ENCODE measurements around the gene FNDC3A.

Gene FNDC3A

DNA sequence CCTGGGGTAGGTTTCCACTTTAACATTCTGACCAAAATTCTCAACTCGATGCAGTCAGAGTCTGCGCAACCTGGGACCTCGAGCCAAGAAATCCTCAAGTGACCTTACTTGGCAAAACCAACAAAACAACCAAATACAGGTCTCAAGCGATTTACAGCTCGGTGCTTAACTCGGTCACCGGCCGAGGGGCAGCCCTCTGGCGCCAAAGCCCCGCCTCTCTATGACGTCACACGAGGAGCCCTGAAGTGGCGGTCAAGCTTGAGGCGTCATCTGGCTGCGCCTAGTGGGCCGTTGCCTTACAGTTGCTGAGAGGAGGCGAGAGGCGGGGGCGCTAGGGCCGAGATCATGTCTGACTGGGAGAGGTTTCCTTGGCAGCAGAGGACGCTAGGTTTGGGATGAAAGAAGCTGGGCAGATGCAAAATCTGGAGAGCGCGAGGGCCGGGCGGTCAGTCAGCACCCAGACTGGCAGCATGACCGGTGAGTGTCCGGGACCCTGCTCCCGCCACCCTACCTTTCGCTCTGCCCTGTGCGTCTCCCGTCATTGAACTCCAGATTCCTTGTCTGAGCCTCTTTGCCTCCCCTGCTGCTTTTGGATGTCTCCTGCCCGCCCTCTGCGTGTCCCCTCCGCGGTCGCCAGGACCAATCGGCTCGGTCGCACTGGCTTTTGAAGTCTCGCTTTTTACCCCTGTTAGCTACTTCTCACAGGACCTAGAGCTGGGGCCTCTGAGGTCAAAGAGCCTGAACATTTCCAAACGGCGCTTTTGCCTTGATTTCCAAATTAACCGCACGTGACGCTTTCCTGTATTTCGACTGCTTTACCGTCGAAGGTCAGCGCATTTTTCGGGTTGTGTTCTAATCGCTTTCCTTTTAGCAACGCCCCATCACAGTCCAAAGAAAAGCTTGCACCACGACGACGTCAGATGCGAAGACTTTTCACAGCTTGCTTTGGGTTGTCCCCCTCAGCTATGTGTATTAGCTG is 272.2 kb downstream of the FNDC3A start, which contains the start of gene CDADC1:
TSS of gene CDADC1 (plus strand) at position 283 of the 979 bp plus-strand sequence. CDS start at position 396, 113 bp downstream.
- no peak within 1 kb of the TSS for H2BK15ac ChIP-seq (ENCODE audit: low read depth, poor library complexity, severe bottlenecking)
- H2AK5ac ChIP-seq (ENCODE audit: low read length, severe bottlenecking) = no peak within 1 kb of the TSS
- peak within 1 kb of the TSS in 1 of 2 experiments; percentile 37 for H3K4ac ChIP-seq (ENCODE audit: low read depth in 1 of 2, low read length in 2 of 2)
- H3K4me2 ChIP-seq (ENCODE audit: low read length, poor library complexity, severe bottlenecking) = peak within 1 kb of the TSS; percentile 82
- H3K14ac ChIP-seq (ENCODE audit: low read length in 2 of 2) = peak within 1 kb of the TSS in 1 of 2 experiments; percentile 69
- H3K79me1 ChIP-seq (replicated peaks; ENCODE audit: low read length, poor library complexity, severe bottlenecking) = peaks cover 12% of the 10 kb centered on the region
- H2BK5ac ChIP-seq (ENCODE audit: low read depth, low read length, poor library complexity, severe bottlenecking) = no peak within 1 kb of the TSS
- under 1% methylated on average over 55 of the region's 56 CpGs for WGBS
- peak within 1 kb of the TSS; percentile 6 for H4K91ac ChIP-seq (ENCODE audit: low read length)
- no peaks in the 10 kb centered on the region for H3K4me1 ChIP-seq (ENCODE audit: control insufficient read depth, insufficient read depth, low read depth, low read length)
- peaks cover 0 to 16% of the 10 kb centered on the region in 2 experiments for H3K36me3 ChIP-seq (ENCODE audit: control insufficient read depth in 1 of 2, insufficient read depth in 2 of 2, low read depth in 1 of 2, low read length in 2 of 2)
- peak; percentile 97 for DNase-seq
- H3K9me3 ChIP-seq (ENCODE audit: control insufficient read depth, low read length) = no peaks in the 10 kb centered on the region
- peak within 1 kb of the TSS in 1 of 2 experiments; percentile 89 for H3K18ac ChIP-seq (ENCODE audit: low read depth in 1 of 2, low read length in 2 of 2)
- H4K8ac ChIP-seq (ENCODE audit: low read length) = peak within 1 kb of the TSS; percentile 50
- H2AFZ ChIP-seq (ENCODE audit: low read depth, low read length) = peak within 1 kb of the TSS; percentile 95
- peak within 1 kb of the TSS in 1 of 2 experiments; percentile 34 for H3K23ac ChIP-seq (ENCODE audit: low read length in 2 of 2)
- H3K9ac ChIP-seq (ENCODE audit: low read length) = peak within 1 kb of the TSS; percentile 98
- peak within 1 kb of the TSS; percentile 81 to 99 for H3K4me3 ChIP-seq (ENCODE audit: insufficient read depth in 1 of 2, low read depth in 1 of 2, low read length in 2 of 2)
- peak within 1 kb of the TSS in 1 of 2 experiments; percentile 6 for H2BK12ac ChIP-seq (ENCODE audit: low read length in 2 of 2)
- no peak within 1 kb of the TSS for H2BK120ac ChIP-seq (ENCODE audit: low read depth, low read length)
- peak within 1 kb of the TSS; percentile 43 for H3K27ac ChIP-seq (ENCODE audit: low read length, poor library complexity, severe bottlenecking)
- peaks cover 3 to 13% of the 10 kb centered on the region in 2 experiments for H3K27me3 ChIP-seq (ENCODE audit: control insufficient read depth in 1 of 2, insufficient read depth in 1 of 2, low read length in 2 of 2)

GRCh38 chr13:49248622-49249002 is 272.9 kb downstream of the FNDC3A start:
- Histone ChIP-seq H2AFZ (ENCODE audit: low read depth, low read length) (peak overlapping the region; percentile 95), H4K8ac (ENCODE audit: low read length) (no peak overlapping the region), H3K18ac (ENCODE audit: low read depth in 1 of 2, low read length in 2 of 2) (no peak overlapping the region)

DNA sequence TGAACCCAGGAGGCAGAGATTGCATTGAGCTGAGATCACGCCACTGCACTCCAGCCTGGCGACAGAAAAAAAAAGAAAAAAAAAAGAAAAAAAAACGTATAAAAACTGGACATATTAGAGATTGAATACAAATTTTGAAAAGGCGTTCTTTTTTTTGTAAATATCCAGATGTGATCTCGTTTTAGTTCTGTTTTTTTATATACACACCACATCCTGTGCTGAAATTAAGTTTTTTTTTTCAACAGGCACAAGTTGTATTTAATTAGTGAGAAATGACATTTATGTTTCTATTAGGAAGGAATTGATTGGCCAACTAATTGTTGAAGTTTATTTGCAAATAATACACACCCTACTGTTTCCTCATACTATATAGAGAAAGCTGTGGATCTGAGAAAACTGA is 275.6 kb downstream of the FNDC3A start:
- H3K27ac ChIP-seq (ENCODE audit: low read length, poor library complexity, severe bottlenecking) = no peak overlapping the region
- no peak overlapping the region for H2BK5ac ChIP-seq (ENCODE audit: low read depth, low read length, poor library complexity, severe bottlenecking)
- H3K23ac ChIP-seq (ENCODE audit: low read length in 2 of 2) = no peak overlapping the region
- no peak overlapping the region for H3K4me2 ChIP-seq (ENCODE audit: low read length, poor library complexity, severe bottlenecking)
- H3K27me3 ChIP-seq (ENCODE audit: control insufficient read depth in 1 of 2, insufficient read depth in 1 of 2, low read length in 2 of 2) = no peaks in the 10 kb centered on the region
- H3K36me3 ChIP-seq (ENCODE audit: control insufficient read depth in 1 of 2, insufficient read depth in 2 of 2, low read depth in 1 of 2, low read length in 2 of 2) = peaks cover 3 to 41% of the 10 kb centered on the region in 2 experiments
- H2AK5ac ChIP-seq (ENCODE audit: low read length, severe bottlenecking) = no peak overlapping the region
- no peak overlapping the region for H2AFZ ChIP-seq (ENCODE audit: low read depth, low read length)
- H4K91ac ChIP-seq (ENCODE audit: low read length) = no peak overlapping the region
- DNase-seq = no peak
- no peak overlapping the region for H3K4ac ChIP-seq (ENCODE audit: low read depth in 1 of 2, low read length in 2 of 2)
- no peak overlapping the region for H3K18ac ChIP-seq (ENCODE audit: low read depth in 1 of 2, low read length in 2 of 2)
- H3K79me1 ChIP-seq (replicated peaks; ENCODE audit: low read length, poor library complexity, severe bottlenecking) = peaks cover 15% of the 10 kb centered on the region
- H3K4me1 ChIP-seq (ENCODE audit: control insufficient read depth, insufficient read depth, low read depth, low read length) = no peaks in the 10 kb centered on the region
- no peak overlapping the region for H3K14ac ChIP-seq (ENCODE audit: low read length in 2 of 2)
- no peak overlapping the region for H3K9ac ChIP-seq (ENCODE audit: low read length)
- H2BK12ac ChIP-seq (ENCODE audit: low read length in 2 of 2) = no peak overlapping the region
- no peak overlapping the region for H4K8ac ChIP-seq (ENCODE audit: low read length)
- H2BK15ac ChIP-seq (ENCODE audit: low read depth, poor library complexity, severe bottlenecking) = no peak overlapping the region
- no peak overlapping the region for H2BK120ac ChIP-seq (ENCODE audit: low read depth, low read length)
- 88% methylated on average over 5 of the region's 5 CpGs for WGBS
- no peak overlapping the region for H3K4me3 ChIP-seq (ENCODE audit: insufficient read depth in 1 of 2, low read depth in 1 of 2, low read length in 2 of 2)
- no peaks in the 10 kb centered on the region for H3K9me3 ChIP-seq (ENCODE audit: control insufficient read depth, low read length)

More at GRCh38 chr13:49248622-49249002, 272.9 kb downstream of the FNDC3A start:
- peak overlapping the region; percentile 98 for H3K9ac ChIP-seq (ENCODE audit: low read length)
- H2BK120ac ChIP-seq (ENCODE audit: low read depth, low read length) = no peak overlapping the region
- H3K4ac ChIP-seq (ENCODE audit: low read depth in 1 of 2, low read length in 2 of 2) = no peak overlapping the region
- peak overlapping the region; percentile 81 to 99 for H3K4me3 ChIP-seq (ENCODE audit: insufficient read depth in 1 of 2, low read depth in 1 of 2, low read length in 2 of 2)
- WGBS = 22% methylated on average over 6 of the region's 6 CpGs
- no peak overlapping the region for H2BK12ac ChIP-seq (ENCODE audit: low read length in 2 of 2)
- peak overlapping the region in 1 of 2 experiments; percentile 34 for H3K23ac ChIP-seq (ENCODE audit: low read length in 2 of 2)
- no peak overlapping the region for H2AK5ac ChIP-seq (ENCODE audit: low read length, severe bottlenecking)
- no peak overlapping the region for H2BK15ac ChIP-seq (ENCODE audit: low read depth, poor library complexity, severe bottlenecking)
- H3K14ac ChIP-seq (ENCODE audit: low read length in 2 of 2) = no peak overlapping the region
- no peak overlapping the region for H2BK5ac ChIP-seq (ENCODE audit: low read depth, low read length, poor library complexity, severe bottlenecking)
- H3K79me1 ChIP-seq (replicated peaks; ENCODE audit: low read length, poor library complexity, severe bottlenecking) = peaks cover 13% of the 10 kb centered on the region
- H3K9me3 ChIP-seq (ENCODE audit: control insufficient read depth, low read length) = no peaks in the 10 kb centered on the region
- DNase-seq = no peak
- no peak overlapping the region for H3K27ac ChIP-seq (ENCODE audit: low read length, poor library complexity, severe bottlenecking)
- H3K4me1 ChIP-seq (ENCODE audit: control insufficient read depth, insufficient read depth, low read depth, low read length) = no peaks in the 10 kb centered on the region
- peaks cover under 1 to 10% of the 10 kb centered on the region in 2 experiments for H3K27me3 ChIP-seq (ENCODE audit: control insufficient read depth in 1 of 2, insufficient read depth in 1 of 2, low read length in 2 of 2)
- peak overlapping the region; percentile 82 for H3K4me2 ChIP-seq (ENCODE audit: low read length, poor library complexity, severe bottlenecking)
- H3K36me3 ChIP-seq (ENCODE audit: control insufficient read depth in 1 of 2, insufficient read depth in 2 of 2, low read depth in 1 of 2, low read length in 2 of 2) = peaks cover 0 to 17% of the 10 kb centered on the region in 2 experiments
- no peak overlapping the region for H4K91ac ChIP-seq (ENCODE audit: low read length)

- Histone ChIP-seq H3K4me2 (ENCODE audit: low read length, poor library complexity, severe bottlenecking) (no peak overlapping the region), H4K91ac (ENCODE audit: low read length) (no peak overlapping the region), H2BK120ac (ENCODE audit: low read depth, low read length) (no peak overlapping the region), H2BK12ac (ENCODE audit: low read length in 2 of 2) (no peak overlapping the region), H3K18ac (ENCODE audit: low read depth in 1 of 2, low read length in 2 of 2) (no peak overlapping the region), H3K36me3 (ENCODE audit: control insufficient read depth in 1 of 2, insufficient read depth in 2 of 2, low read depth in 1 of 2, low read length in 2 of 2) (peaks cover 7 to 44% of the 10 kb centered on the region in 2 experiments), H2BK5ac (ENCODE audit: low read depth, low read length, poor library complexity, severe bottlenecking) (no peak overlapping the region), H3K27ac (ENCODE audit: low read length, poor library complexity, severe bottlenecking) (no peak overlapping the region), H2AFZ (ENCODE audit: low read depth, low read length) (no peak overlapping the region), H3K9me3 (ENCODE audit: control insufficient read depth, low read length) (no peaks in the 10 kb centered on the region), H3K9ac (ENCODE audit: low read length) (no peak overlapping the region), H3K23ac (ENCODE audit: low read length in 2 of 2) (no peak overlapping the region), H3K4me3 (ENCODE audit: insufficient read depth in 1 of 2, low read depth in 1 of 2, low read length in 2 of 2) (no peak overlapping the region), H3K4me1 (ENCODE audit: control insufficient read depth, insufficient read depth, low read depth, low read length) (no peaks in the 10 kb centered on the region), H4K8ac (ENCODE audit: low read length) (no peak overlapping the region), H3K79me1 (replicated peaks; ENCODE audit: low read length, poor library complexity, severe bottlenecking) (peaks cover 15% of the 10 kb centered on the region), H3K14ac (ENCODE audit: low read length in 2 of 2) (no peak overlapping the region), H2BK15ac (ENCODE audit: low read depth, poor library complexity, severe bottlenecking) (no peak overlapping the region), H2AK5ac (ENCODE audit: low read length, severe bottlenecking) (no peak overlapping the region), H3K27me3 (ENCODE audit: control insufficient read depth in 1 of 2, insufficient read depth in 1 of 2, low read length in 2 of 2) (no peaks in the 10 kb centered on the region), H3K4ac (ENCODE audit: low read depth in 1 of 2, low read length in 2 of 2) (no peak overlapping the region)
- no peak for DNase-seq
- WGBS = 100% methylated on average over 1 of the region's 1 CpG
Measured at GRCh38 chr13:49253310-49253709, 277.6 kb downstream of the FNDC3A start.

All from mesenchymal stem cell (in vitro differentiated cells and primary cell).